ENCODE results near the gene RGS3.

- TF ChIP-seq POLR2AphosphoS5 (IDR thresholded peaks at IDR 0.05): no peak
- no peak for TF ChIP-seq POLR2A (IDR thresholded peaks at IDR 0.05)
- no peak for TF ChIP-seq CTCF (IDR thresholded peaks at IDR 0.05)
Observed at GRCh38 chr9:113606510-113606909, 143.0 kb downstream of the RGS3 start.
